HL-60 (cell line): Measurements from ENCODE around the gene SDSL.

Source experiments
- DNase-seq, 2 experiments: peaks; one replicate each; pipeline ENCODE4 v3.0.0-alpha.2; 2010 to 2020; ENCODE audit warnings: low read depth in 1 of 2, low spot score in 1 of 2
- H3K27ac ChIP-seq: fragments of 250-450 bp; sonication (Bioruptor Pico); replicated peaks from 2 replicates; pipeline ENCODE4 v1.5.1; 2020; ENCODE audit warnings: mild to moderate bottlenecking, moderate library complexity
- H3K27me3 ChIP-seq: fragments of 250-450 bp; sonication (Bioruptor Pico); 2 replicates; pipeline ENCODE4 v1.5.1; 2021; ENCODE audit warnings: mild to moderate bottlenecking, moderate library complexity; ENCODE audit not compliant: insufficient read depth, poor library complexity, severe bottlenecking
- H3K4me3 ChIP-seq: replicated peaks from 2 replicates; pipeline ENCODE4 v1.5.1; 2011; ENCODE audit warnings: mild to moderate bottlenecking, control low read depth, low read length; ENCODE audit not compliant: insufficient read depth
- GABPA ChIP-seq: IDR thresholded peaks from 2 replicates; pipeline ENCODE4 v1.6.1; 2012; ENCODE audit warnings: low read depth
- POLR2AphosphoS5 ChIP-seq: IDR thresholded peaks from 2 replicates; pipeline ENCODE4 v1.6.1; 2012; ENCODE audit warnings: low read depth
- SPI1 ChIP-seq: IDR thresholded peaks from 2 replicates; pipeline ENCODE4 v1.6.1; 2012; ENCODE audit warnings: low read depth, mild to moderate bottlenecking, borderline replicate concordance
- TF ChIP-seq, protein P1 (sequence below): IDR thresholded peaks from 2 replicates; pipeline ENCODE4 v1.6.1; 2012; ENCODE audit warnings: low read depth; ENCODE audit not compliant: insufficient replicate concordance
- TF ChIP-seq, protein P2 (sequence below): IDR thresholded peaks from one replicate; pipeline ENCODE4 v1.5.1; 2011; ENCODE audit warnings: low read length, control low read depth, inconsistent platforms; ENCODE audit not compliant: insufficient read depth

The SDSL gene

DNA sequence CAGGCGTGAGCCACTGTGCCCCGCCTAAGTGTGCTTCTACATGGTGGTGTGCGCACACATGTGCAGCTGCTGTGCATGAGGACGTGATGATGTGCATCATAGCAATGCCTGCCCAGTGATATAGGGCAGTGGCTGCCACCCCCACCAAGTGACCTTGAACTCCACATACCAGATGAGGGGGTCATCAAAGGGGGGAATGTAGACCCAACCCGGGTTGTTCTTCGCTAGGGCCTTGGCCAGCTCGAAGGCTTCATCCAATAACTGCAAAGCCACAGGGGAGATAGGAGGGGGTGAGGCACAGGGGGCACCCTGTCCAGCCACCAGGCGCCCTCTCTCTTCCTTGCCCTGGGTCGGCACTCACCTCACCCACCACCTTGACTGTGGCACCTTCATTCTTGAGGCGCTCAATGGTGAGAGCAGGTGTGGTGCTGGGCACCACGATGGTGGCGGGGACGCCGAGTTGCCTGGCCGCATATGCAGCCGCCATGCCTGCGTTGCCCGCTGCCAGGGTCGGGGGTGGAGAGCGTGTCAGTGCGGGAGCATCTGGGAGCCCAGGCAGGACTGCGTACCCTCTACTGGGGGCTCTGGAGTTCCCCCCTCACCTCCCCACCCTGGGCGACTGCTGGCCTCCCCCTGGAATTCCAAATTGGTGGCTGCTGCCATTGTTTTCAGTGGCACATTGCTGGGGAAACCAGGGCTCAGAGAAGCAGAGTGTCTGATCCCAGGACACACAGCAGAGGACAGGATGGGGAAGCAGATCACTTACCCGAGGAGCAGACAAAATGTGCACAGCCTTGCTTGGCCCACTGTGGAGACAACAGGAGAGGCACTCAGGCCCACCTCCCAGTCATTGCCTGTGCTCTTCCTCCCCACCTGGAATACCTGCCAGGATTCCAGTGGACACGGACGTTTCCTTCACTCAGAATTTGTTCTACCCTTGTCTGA lies 23.6 kb upstream of the SDSL start:
- no peak for TF ChIP-seq GABPA
- TF ChIP-seq, protein P1, sequence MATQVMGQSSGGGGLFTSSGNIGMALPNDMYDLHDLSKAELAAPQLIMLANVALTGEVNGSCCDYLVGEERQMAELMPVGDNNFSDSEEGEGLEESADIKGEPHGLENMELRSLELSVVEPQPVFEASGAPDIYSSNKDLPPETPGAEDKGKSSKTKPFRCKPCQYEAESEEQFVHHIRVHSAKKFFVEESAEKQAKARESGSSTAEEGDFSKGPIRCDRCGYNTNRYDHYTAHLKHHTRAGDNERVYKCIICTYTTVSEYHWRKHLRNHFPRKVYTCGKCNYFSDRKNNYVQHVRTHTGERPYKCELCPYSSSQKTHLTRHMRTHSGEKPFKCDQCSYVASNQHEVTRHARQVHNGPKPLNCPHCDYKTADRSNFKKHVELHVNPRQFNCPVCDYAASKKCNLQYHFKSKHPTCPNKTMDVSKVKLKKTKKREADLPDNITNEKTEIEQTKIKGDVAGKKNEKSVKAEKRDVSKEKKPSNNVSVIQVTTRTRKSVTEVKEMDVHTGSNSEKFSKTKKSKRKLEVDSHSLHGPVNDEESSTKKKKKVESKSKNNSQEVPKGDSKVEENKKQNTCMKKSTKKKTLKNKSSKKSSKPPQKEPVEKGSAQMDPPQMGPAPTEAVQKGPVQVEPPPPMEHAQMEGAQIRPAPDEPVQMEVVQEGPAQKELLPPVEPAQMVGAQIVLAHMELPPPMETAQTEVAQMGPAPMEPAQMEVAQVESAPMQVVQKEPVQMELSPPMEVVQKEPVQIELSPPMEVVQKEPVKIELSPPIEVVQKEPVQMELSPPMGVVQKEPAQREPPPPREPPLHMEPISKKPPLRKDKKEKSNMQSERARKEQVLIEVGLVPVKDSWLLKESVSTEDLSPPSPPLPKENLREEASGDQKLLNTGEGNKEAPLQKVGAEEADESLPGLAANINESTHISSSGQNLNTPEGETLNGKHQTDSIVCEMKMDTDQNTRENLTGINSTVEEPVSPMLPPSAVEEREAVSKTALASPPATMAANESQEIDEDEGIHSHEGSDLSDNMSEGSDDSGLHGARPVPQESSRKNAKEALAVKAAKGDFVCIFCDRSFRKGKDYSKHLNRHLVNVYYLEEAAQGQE, result no peak
- TF ChIP-seq SPI1, result no peak
- TF ChIP-seq, protein P2, sequence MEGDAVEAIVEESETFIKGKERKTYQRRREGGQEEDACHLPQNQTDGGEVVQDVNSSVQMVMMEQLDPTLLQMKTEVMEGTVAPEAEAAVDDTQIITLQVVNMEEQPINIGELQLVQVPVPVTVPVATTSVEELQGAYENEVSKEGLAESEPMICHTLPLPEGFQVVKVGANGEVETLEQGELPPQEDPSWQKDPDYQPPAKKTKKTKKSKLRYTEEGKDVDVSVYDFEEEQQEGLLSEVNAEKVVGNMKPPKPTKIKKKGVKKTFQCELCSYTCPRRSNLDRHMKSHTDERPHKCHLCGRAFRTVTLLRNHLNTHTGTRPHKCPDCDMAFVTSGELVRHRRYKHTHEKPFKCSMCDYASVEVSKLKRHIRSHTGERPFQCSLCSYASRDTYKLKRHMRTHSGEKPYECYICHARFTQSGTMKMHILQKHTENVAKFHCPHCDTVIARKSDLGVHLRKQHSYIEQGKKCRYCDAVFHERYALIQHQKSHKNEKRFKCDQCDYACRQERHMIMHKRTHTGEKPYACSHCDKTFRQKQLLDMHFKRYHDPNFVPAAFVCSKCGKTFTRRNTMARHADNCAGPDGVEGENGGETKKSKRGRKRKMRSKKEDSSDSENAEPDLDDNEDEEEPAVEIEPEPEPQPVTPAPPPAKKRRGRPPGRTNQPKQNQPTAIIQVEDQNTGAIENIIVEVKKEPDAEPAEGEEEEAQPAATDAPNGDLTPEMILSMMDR, result no peak
- no peak for TF ChIP-seq POLR2AphosphoS5
- no peaks in the 10 kb centered on the region for H3K27me3 ChIP-seq
- DNase-seq, result no peak
- H3K4me3 ChIP-seq, result no peak overlapping the region
- H3K27ac ChIP-seq, result no peak overlapping the region

DNA sequence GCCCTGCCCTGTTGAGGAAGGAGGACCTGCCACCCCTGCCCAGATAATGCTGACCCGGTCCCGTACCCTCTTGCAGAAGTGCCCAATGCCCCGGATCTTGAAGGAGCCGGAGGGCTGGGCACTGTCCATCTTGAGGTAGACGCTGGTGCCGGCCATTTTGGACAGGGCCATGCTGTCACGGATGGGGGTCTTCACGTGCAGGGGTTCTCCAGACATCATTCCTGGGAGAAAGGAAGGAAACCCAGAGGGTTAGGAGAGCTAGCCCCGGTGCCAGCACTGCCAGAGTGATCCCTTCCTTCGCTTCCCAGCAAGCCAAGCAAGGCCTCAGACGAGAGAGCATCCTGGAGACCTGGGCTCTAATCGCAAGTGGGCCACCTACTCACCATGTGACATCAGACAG lies 22.7 kb upstream of the SDSL start:
- H3K27ac ChIP-seq, result no peak overlapping the region
- TF ChIP-seq POLR2AphosphoS5 (no peak), SPI1 (no peak), GABPA (no peak)
- TF ChIP-seq, protein P2, result no peak
- TF ChIP-seq, protein P1, result no peak
- H3K27me3 ChIP-seq, result no peaks in the 10 kb centered on the region
- no peak overlapping the region for H3K4me3 ChIP-seq
- DNase-seq, result no peak

DNA sequence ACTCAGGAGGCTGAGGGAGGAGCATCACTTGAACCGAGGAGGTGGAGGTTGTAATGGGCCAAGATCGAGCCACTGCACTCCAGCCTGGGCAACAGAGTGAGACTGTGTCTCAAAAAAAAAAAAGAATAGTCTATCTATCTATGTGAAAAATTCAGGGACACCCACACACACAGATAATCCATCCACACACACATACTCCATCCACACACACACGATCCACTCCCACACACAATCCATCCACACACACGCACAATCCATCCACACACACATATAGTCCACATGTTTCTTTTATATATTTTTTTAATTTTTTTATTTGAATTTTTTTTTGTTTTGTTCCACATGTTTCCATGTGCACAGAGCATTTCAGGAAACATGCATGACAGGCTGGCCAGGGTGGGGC lies 21.8 kb upstream of the SDSL start:
- DNase-seq, result no peak
- no peaks in the 10 kb centered on the region for H3K27me3 ChIP-seq
- no peak overlapping the region for H3K4me3 ChIP-seq
- no peak overlapping the region for H3K27ac ChIP-seq
- TF ChIP-seq, protein P2, result no peak
- no peak for TF ChIP-seq POLR2AphosphoS5
- TF ChIP-seq SPI1, result no peak
- TF ChIP-seq, protein P1, result no peak
- TF ChIP-seq GABPA, result no peak
